Activated T-helper 1 cell treated with anti-CD3 and anti-CD28 coated beads, Interleukin-12 subunit alpha, Interleukin-12 subunit beta, Interleukin-2, Interleukin-4 antibody, amounts not matched to agents 30 ng/mL and 10 ng/mL and 1 ng/mL, durations not matched to agents 14 hours and 24 hours and 36 hours (primary cell): ENCODE results near the gene PRKG1. TPM values are rescaled to one million over a fixed set of nuclear protein-coding genes. Genes with fewer than 3 reads are reported as not detected.
"Not testable (repeated sequence)": the region's sequence is repeated elsewhere in the genome, so short reads cannot be mapped to it uniquely, and the experiment has no call there.

ENCODE experiments used
- DNase-seq: peaks from one replicate; pipeline ENCODE4 v3.0.0; 2021; ENCODE audit warnings: low spot score
- H3K27ac Mint-ChIP-seq: one replicate; pipeline ENCODE4 v1.8.0; 2021; ENCODE audit warnings: mild to moderate bottlenecking, mixed read lengths
- H3K27me3 Mint-ChIP-seq: one replicate; pipeline ENCODE4 v1.8.0; 2022; ENCODE audit warnings: mild to moderate bottlenecking, moderate library complexity, mixed read lengths; ENCODE audit not compliant: insufficient read depth
- H3K36me3 Mint-ChIP-seq: one replicate; pipeline ENCODE4 v1.8.0; 2021; ENCODE audit warnings: low read depth, mixed read lengths
- H3K4me1 Mint-ChIP-seq: one replicate; pipeline ENCODE4 v1.8.0; 2021; ENCODE audit warnings: low read depth, mixed read lengths
- H3K4me3 Mint-ChIP-seq: one replicate; pipeline ENCODE4 v1.8.0; 2021; ENCODE audit warnings: mild to moderate bottlenecking, moderate library complexity, mixed read lengths
- H3K9me3 Mint-ChIP-seq: one replicate; pipeline ENCODE4 v1.8.0; 2021; ENCODE audit warnings: mixed read lengths
- intact Hi-C: fragments of 100-400 bp; cut with micrococcal nuclease; formaldehyde crosslinking; loops from one replicate; pipeline ENCODE4 v1.15.1; 2024
- total RNA-seq: library from RNA; stranded (reverse); gene quantifications from 2 replicates; pipeline ENCODE4 v1.2.3, GENCODE V29; 2022

PRKG1 gene
- total RNA-seq, 1 donor from 2014 or later: not detected

DNA sequence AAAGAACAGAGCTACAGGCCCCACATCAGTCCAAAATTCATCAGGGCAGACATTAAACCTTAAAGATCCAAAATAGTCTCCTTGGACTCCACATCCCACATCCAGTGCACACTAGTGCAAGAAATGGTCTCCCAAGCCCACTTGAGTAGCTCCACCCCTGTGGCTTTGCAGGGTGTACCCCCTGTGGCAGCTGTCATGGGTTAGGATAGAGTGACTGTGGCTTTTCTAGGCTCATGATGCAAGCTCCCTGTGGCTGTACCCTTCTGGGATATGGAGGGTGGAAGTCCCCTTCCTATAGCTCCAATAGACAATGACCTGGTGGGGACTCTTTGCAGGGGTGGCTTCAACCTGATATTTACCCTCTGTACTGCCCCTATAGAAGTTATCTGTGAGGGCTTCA is 1111.0 kb downstream of the PRKG1 start:
- H3K36me3 Mint-ChIP-seq: no peaks in the 10 kb centered on the region
- peaks cover 3% of the 10 kb centered on the region for H3K9me3 Mint-ChIP-seq
- intact Hi-C loops: no loop called here
- no peaks in the 10 kb centered on the region for H3K27me3 Mint-ChIP-seq
- no peak overlapping the region for H3K4me3 Mint-ChIP-seq
- no peaks in the 10 kb centered on the region for H3K4me1 Mint-ChIP-seq
- no peak overlapping the region for H3K27ac Mint-ChIP-seq
- DNase-seq: no peak

DNA sequence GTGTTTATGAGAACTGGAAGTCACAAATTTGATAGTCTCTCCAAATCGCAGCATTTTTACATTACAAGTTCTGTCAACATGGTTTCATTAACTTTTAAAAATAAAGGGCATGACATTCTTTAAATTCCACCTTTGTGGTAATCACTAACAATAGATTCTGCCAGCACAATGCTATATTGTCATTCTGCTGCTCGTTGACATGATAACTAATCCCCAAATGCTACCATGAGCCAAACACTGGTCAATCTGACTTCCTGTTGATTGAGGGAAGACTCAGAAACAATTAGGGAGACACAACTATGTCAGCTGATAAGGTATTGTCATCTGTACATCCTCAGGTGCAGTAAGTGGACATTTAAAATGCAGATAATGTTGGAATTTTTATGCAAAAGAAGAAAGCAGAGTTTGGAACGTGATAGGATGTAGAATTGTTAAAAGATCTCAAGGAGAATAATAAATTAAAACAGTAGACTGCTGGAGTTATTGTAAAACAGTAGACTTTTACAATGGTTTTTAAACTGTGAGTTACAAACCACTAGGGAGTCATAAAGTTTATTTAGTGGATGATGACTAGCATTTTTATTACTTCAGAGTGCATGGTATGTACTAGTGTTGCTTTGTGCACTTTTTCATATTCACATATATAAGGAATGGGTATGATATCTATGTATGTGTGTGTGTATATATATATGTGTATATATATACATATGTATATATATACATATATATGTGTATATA is 1113.4 kb downstream of the PRKG1 start:
- Mint-ChIP-seq H3K4me1 (no peaks in the 10 kb centered on the region), H3K4me3 (no peak overlapping the region), H3K9me3 (peaks cover 2% of the 10 kb centered on the region), H3K36me3 (no peaks in the 10 kb centered on the region), H3K27ac (no peak overlapping the region), H3K27me3 (no peaks in the 10 kb centered on the region)
- intact Hi-C loops: no loop called here
- no peak for DNase-seq

DNA sequence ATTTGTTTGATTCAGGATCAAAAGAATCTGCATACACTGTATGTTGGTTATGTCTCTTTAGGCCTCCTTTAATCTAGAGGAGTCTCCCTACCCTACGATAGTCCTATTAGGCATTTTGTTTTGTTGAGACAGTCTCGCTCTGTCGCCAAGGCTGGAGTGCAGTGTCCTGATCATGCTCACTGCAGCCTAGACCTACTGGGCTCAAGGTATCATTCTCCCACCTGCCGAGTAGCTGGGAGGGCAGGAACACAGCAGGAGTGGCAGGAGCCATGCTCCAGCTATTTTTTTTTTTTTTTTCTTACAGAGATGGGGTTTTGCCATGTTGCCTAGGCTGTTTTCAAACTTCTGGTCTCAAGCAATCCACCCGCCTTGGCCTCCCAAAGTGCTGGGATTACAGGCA is 1116.8 kb downstream of the PRKG1 start:
- Mint-ChIP-seq H3K27me3 (peaks cover under 1% of the 10 kb centered on the region), H3K36me3 (no peaks in the 10 kb centered on the region), H3K27ac (no peak overlapping the region), H3K4me3 (no peak overlapping the region), H3K9me3 (no peaks in the 10 kb centered on the region), H3K4me1 (no peaks in the 10 kb centered on the region)
- intact Hi-C loops: no loop called here
- DNase-seq: no peak

DNA sequence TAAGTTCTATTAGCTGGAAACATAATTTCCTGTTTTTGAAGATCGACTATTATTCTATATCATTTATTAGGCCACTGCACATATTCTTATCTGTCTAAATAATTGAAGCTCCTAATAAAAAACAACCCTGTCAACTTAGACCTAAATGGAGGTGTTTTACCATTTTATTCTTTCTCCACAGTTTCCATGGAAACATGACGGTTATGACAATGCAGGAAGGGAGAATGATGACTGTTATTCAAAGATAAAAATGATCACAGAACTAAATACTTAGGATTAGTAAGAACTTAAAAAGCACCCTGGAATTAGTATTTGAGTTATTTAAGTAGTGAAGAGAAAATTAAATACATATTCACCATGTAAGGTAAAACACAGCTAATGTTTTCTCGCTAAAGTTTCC is 1119.9 kb downstream of the PRKG1 start:
- Mint-ChIP-seq H3K27ac (no peak overlapping the region), H3K9me3 (no peaks in the 10 kb centered on the region), H3K36me3 (no peaks in the 10 kb centered on the region), H3K27me3 (peaks cover 2% of the 10 kb centered on the region), H3K4me1 (no peaks in the 10 kb centered on the region), H3K4me3 (no peak overlapping the region)
- DNase-seq: no peak
- intact Hi-C loops: no loop called here

DNA sequence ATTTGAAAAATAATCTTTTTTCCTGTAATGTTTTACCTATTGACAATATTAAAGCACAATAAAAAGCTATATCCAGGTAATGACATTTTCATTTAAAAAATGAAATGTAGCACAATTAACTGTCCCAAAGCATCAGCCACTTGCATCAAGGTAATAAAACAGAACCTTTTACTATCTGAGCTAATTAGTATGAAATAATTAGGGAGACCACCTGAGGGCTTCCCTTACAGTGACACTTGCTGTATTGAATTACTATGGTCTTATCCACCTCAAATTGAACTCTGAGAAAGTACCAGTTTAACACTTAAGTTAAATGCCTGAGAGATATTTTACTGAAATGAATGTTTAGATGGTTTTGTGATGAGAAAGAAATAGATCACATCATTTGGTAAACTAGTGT is 1120.4 kb downstream of the PRKG1 start:
- Mint-ChIP-seq H3K27ac (no peak overlapping the region), H3K4me3 (no peak overlapping the region), H3K4me1 (no peaks in the 10 kb centered on the region), H3K36me3 (no peaks in the 10 kb centered on the region), H3K9me3 (no peaks in the 10 kb centered on the region), H3K27me3 (peaks cover 2% of the 10 kb centered on the region)
- no peak for DNase-seq
- intact Hi-C loops: no loop called here

DNA sequence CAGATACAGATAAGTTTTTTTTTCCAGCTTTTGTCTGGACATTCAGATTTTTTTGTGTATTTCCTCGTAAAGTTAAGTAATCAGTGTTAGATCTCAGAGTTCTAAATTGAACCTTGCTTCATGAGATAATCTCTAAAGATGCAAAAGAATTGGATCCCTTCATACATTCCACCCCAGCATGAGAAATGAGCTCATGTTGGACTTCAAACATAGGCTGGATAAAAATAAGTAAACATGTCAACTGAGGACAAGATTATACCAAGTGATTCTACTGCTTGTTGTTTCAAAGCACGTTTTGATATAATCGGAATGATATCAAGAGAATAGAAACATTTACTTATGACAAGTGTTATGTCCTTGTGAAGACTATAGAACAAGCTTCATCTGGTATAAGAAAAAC is 1122.8 kb downstream of the PRKG1 start:
- Mint-ChIP-seq H3K4me1 (no peaks in the 10 kb centered on the region), H3K9me3 (no peaks in the 10 kb centered on the region), H3K27ac (no peak overlapping the region), H3K36me3 (no peaks in the 10 kb centered on the region), H3K4me3 (no peak overlapping the region), H3K27me3 (peaks cover 2% of the 10 kb centered on the region)
- intact Hi-C loops: no loop called here
- DNase-seq: no peak

DNA sequence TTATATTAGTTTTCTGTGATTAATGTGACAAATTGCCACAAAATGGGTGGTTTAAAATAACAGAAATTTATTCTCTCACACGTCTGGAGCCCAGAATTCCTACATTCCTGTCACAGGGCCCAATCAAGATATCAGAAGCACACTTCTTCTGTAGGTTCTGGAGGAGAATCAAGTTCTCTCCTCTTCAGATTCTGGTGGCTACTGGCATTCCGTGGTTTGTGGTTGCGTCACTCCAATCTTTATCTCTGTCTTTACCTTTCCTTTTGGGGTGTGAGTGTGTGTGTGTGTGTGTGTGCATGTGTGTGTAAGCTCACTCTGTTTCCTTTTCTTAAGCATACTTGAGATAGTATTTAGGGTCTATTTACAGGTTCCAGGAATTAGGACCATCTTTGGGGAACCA is 1124.3 kb downstream of the PRKG1 start:
- Mint-ChIP-seq H3K9me3 (no peaks in the 10 kb centered on the region), H3K36me3 (no peaks in the 10 kb centered on the region), H3K27me3 (peaks cover 2% of the 10 kb centered on the region), H3K27ac (no peak overlapping the region), H3K4me3 (no peak overlapping the region), H3K4me1 (no peaks in the 10 kb centered on the region)
- no peak for DNase-seq
- intact Hi-C loops: no loop called here

DNA sequence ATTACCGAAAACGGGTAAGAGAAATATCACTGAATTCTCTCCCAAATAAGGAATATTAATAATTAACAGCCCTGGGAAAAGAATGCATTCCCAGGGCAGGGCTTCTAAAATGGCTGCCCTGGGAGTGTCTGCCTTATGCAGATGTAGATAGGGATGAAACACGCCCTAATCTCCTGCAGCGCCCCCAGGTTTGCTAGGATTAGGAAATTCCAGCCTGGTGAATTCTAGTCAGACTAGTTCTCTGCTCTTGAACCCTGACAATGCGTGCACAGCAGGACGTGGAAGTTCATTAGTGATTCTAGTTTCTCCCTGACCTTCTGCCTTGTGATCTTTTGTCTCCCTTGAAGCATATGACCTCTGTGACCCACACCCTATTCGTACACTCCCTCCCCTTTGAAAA is 1130.6 kb downstream of the PRKG1 start:
- H3K4me1 Mint-ChIP-seq, DNase-seq, H3K27me3 Mint-ChIP-seq, intact Hi-C loops, H3K4me3 Mint-ChIP-seq, H3K36me3 Mint-ChIP-seq, H3K9me3 Mint-ChIP-seq, H3K27ac Mint-ChIP-seq: not testable (repeated sequence)

DNA sequence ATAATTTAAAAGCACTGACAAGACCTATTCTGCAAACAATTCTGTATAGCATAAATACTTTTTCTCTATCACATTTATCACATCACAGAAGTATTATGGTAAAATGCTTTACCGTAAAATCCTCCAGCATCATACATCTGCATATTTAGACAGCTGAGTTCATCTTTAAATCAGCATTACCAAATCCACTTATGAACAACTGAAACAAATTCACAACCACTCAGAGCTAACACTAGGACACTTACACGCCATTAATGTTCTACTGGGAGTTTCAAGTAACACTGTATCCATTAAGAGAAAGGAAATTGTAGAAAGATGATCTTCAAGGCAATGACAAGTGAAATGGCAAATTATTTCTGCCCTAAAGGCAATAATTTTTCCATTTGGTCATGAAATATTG is 1134.1 kb downstream of the PRKG1 start:
- DNase-seq: no peak
- Mint-ChIP-seq H3K27me3 (no peaks in the 10 kb centered on the region), H3K27ac (no peak overlapping the region), H3K9me3 (no peaks in the 10 kb centered on the region), H3K36me3 (no peaks in the 10 kb centered on the region), H3K4me3 (no peak overlapping the region), H3K4me1 (no peaks in the 10 kb centered on the region)
- intact Hi-C loops: no loop called here

DNA sequence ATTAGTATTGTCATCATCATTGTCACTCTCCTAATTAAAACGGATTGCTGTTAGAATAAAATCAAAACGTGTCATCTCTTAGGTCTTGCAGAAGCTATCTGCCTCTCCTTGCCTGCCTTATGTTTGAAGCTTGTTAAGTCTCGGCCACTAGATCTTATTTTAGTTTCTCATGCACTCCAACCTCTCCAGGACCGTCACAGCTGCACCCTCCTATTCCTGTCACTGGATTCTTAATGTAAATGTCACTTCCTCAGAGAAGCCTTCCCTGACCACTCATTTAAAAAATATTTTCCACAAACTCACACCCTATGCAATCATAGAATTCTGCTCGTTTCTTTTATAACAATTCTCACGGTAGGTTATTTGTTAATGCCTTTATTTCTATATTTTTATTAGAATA is 1135.9 kb downstream of the PRKG1 start:
- no peak overlapping the region for H3K27ac Mint-ChIP-seq
- no peak for DNase-seq
- intact Hi-C loops: no loop called here
- H3K4me3 Mint-ChIP-seq: no peak overlapping the region
- H3K9me3 Mint-ChIP-seq: no peaks in the 10 kb centered on the region
- H3K36me3 Mint-ChIP-seq: no peaks in the 10 kb centered on the region
- no peaks in the 10 kb centered on the region for H3K27me3 Mint-ChIP-seq
- H3K4me1 Mint-ChIP-seq: no peaks in the 10 kb centered on the region

DNA sequence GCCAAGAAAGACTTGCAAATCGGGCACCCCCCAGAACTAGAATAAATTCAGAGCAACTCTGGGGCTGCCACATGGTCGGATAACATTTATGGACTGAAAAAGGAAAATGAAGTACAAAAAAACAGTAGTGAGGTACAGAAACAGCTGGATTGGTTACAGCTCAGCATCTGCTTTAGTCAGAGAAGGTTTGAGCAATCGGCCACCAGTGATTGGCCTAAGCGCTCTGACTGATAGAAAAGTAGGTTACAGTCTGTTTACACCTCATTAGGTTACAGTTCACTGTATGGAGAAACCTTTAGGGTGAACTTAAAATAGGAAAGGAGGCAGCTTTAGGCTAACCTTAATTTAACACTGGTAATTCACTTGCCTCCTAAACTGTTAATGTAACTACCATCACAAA is 1137.8 kb downstream of the PRKG1 start:
- H3K27ac Mint-ChIP-seq: no peak overlapping the region
- intact Hi-C loops: no loop called here
- H3K4me3 Mint-ChIP-seq: no peak overlapping the region
- no peaks in the 10 kb centered on the region for H3K9me3 Mint-ChIP-seq
- no peaks in the 10 kb centered on the region for H3K27me3 Mint-ChIP-seq
- no peaks in the 10 kb centered on the region for H3K4me1 Mint-ChIP-seq
- no peaks in the 10 kb centered on the region for H3K36me3 Mint-ChIP-seq
- no peak for DNase-seq

DNA sequence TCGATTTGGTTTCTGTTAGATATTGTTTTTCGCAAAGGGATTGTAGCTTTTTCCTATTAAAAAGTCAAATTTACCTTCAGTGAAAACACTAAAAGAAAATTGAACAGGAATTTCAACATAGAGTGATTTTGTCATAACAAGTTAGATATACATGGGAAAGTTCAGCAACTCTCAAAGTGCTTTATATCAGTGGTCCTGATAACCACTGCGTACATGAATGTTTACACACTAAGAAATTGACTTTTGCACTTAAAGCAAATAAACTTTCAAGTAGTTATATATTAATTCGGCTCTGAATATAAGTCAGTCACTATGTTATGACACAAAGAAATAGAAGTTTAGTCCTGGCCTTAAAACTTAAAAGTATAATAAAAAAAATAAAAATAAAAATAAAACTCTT is 1138.5 kb downstream of the PRKG1 start:
- intact Hi-C loops: no loop called here
- no peaks in the 10 kb centered on the region for H3K9me3 Mint-ChIP-seq

DNA sequence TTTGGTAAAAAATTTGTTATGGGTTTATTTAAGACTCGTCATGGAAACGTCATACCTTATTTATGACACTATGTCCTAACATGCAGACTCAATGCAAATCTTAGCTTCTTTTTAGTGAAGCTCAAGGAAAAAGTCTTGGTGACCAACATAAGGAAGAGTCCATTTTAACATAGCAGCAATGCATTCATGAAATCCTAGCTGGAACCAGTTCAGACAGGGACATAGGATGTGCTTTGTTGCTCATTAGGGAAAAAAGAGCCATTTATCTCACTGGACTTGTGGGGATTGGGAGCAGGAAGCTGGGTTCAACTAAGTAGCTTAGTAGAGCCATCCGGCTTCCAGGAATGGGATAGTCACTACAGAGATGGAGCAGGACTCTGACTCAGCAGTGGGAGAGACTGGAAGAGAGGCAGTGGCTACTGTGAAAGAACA is 1139.0 kb downstream of the PRKG1 start:
- Mint-ChIP-seq H3K4me3 (no peak overlapping the region), H3K4me1 (no peaks in the 10 kb centered on the region), H3K36me3 (no peaks in the 10 kb centered on the region), H3K9me3 (no peaks in the 10 kb centered on the region), H3K27ac (no peak overlapping the region), H3K27me3 (peaks cover 3% of the 10 kb centered on the region)
- DNase-seq: no peak
- intact Hi-C loops: no loop called here

More for the DNA sequence above, 1138.5 kb downstream of the PRKG1 start:
- H3K27me3 Mint-ChIP-seq: peaks cover 3% of the 10 kb centered on the region
- no peaks in the 10 kb centered on the region for H3K4me1 Mint-ChIP-seq
- H3K27ac Mint-ChIP-seq: no peak overlapping the region
- no peak overlapping the region for H3K4me3 Mint-ChIP-seq
- no peak for DNase-seq
- no peaks in the 10 kb centered on the region for H3K36me3 Mint-ChIP-seq
